ENCODE results near the gene SNX20. TPM values are rescaled to one million over a fixed set of nuclear protein-coding genes. Genes with fewer than 3 reads are reported as not detected.
A peak's percentile ranks its signal among the peaks of the same experiment; 100 is the strongest.

The SNX20 gene
- total and polyA plus RNA-seq, 8 donors = 1.3 to 17.6 (median 1.5) TPM

DNA sequence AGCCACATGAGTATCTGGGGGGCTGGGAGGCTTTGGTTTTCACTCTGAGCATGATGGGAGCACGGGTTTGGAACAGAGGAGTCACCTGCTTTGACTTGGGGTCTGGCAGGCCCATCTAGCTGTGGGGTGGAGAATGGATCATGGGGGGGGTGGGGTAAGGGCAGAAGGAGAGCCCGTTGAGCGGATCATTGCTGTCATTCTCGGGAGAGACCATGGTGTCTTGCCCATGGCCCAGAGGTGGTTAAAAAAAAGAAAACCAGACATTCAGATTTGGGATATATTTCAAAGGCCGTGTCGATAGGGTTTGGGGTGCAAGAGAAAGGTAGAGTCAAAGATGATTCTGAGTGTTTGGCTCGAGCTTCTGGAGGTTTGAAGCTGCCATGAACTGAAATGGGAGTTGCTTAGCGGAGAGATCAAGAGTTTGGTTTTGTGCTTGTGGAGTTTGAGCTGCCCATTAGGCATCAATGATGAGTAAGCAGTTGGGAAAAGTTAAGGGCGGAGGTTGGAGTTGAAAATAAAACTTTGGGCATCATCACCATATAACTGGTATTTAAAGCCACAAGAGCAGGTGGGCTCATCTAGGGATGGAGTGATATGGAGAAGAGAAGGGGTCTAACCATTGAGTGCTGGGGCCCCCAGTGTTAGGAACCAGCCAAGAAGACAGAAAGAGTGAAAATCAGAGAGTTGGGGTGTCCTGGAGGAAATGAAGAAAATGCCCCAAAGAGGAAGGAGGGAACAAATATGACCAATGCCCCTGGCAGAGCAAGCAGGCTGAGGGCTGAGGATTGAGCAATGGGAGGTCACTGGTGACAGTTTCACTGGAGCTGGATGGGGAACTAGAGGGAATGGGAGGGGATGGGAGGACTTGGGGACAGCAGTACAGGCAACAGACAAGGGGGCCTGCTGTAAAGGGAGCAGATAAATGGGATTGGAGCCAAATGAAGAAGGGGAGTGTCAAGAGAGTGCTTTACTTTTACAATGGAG lies 14.2 kb upstream of the SNX20 start:
- intact Hi-C loops (cut with DNase I) = no loop called here
- Histone ChIP-seq H3K27me3 (no peaks in the 10 kb centered on the region), H3K4me3 (peak overlapping the region in 1 of 2 donors; percentile 57), H3K27ac (peak overlapping the region; percentile 75 to 81), H3K36me3 (no peaks in the 10 kb centered on the region), H3K4me1 (peaks cover 27 to 73% of the 10 kb centered on the region in 2 donors), H3K9me3 (no peaks in the 10 kb centered on the region)
- DNase-seq (peak in 1 of 4 donors; percentile 78), ATAC-seq (peak; percentile 43)
- TF ChIP-seq CTCF (IDR thresholded peaks at IDR 0.05) = no peak

DNA sequence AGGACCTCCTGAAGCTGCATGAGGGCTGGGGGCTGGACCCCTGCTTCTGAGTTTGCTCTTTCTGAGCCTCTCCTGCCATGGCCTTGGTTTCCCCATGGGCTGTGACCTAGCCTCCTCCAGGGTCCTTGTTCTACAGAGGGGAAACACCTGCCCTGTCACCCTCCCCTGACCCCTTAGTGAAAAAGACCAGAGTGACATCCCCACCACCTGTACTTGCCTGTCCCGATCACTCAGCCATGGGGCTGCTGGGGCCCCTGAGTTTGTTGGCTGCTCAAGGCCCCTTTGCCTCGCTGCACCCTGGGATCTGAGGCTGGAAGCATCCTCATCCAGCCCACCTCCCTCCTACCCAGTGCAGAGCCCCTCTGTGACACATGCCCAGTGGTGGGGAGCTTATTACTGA lies 13.1 kb upstream of the SNX20 start:
- TF ChIP-seq CTCF (IDR thresholded peaks at IDR 0.05) = no peak
- H3K36me3 ChIP-seq = no peaks in the 10 kb centered on the region
- no peaks in the 10 kb centered on the region for H3K9me3 ChIP-seq
- H3K27ac ChIP-seq = peak overlapping the region in 1 of 2 donors; percentile 63
- H3K4me3 ChIP-seq = peak overlapping the region in 1 of 2 donors; percentile 57
- H3K4me1 ChIP-seq = peaks cover 27 to 62% of the 10 kb centered on the region in 2 donors
- intact Hi-C loops (cut with DNase I) = no loop called here
- DNase-seq = no peak
- H3K27me3 ChIP-seq = no peaks in the 10 kb centered on the region
- no peak for ATAC-seq

DNA sequence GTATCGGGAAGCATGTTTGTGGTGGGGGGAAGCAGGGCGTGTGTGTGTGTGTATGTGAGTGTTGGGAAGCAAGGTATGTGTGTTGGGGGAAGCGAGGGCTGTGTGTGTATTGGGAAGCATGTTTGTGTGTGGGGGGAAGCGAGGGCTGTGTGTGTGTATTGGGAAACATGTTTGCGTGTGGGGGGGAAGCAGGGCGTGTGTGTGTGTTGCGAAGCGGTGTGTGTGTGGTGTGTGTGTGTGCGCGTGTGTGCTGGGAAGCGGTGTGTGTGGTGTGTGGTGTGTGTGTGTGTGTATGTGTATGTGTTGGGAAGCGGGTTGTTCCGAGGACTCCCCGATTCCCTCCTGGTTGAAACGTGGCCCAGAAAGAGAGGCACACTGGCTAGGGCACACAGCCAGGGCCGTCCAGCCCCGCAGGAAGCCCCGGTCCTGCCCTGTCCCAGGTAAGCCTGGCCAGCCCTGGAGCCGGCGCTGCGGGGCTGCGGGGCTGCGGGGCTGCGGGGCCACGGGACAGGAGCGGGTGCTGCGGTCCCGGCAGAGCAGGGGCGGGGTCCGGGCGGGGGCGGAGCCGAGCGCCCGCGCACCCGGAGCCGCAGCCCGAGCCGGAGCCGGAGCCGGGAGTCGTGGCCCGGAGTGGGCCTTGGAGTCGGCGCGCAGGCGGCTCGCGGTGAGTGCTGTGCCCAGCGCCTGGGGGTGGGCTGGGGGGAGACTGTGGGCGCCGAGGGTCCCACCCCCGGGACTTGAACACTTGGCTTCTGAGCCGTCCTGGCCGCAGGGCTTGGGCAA lies 12.1 kb upstream of the SNX20 start, which contains the start of gene NOD2:
Gene NOD2 (plus strand): TSS at position 608 of the 783 bp plus-strand sequence. CDS start 5,890 bp downstream, outside the sequence.
- Histone ChIP-seq H3K4me3 (peak within 1 kb of the TSS; percentile 28 to 57), H3K9me3 (no peaks in the 10 kb centered on the region), H3K27me3 (no peaks in the 10 kb centered on the region), H3K27ac (peak within 1 kb of the TSS in 1 of 2 donors; percentile 63), H3K4me1 (peaks cover 23 to 56% of the 10 kb centered on the region in 2 donors), H3K36me3 (no peaks in the 10 kb centered on the region)
- intact Hi-C loops (cut with DNase I) = no loop called here
- ATAC-seq (peak; percentile 60), DNase-seq (peak in 3 of 4 donors; percentile 21 to 92 (median 52))
- TF ChIP-seq CTCF (IDR thresholded peaks at IDR 0.05) = no peak

DNA sequence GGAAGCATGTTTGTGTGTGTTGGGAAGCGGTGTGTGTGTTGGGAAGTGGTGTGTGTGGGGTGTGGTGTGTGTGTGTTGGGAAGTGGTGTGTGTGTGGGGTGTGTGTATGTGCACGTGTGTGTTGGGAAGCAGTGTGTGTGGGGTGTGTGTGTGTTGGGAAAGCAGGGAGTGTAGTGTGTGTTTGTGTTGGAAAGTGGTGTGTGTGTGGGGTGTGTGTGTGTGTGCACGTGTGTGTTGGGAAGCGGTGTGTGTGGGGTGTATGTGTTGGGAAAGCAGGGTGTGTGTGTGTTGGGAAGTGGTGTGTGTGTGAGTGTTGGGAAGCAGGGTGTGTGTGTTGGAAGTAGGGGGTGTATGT lies 11.5 kb upstream of the SNX20 start:
- Histone ChIP-seq H3K9me3 (no peaks in the 10 kb centered on the region), H3K36me3 (no peaks in the 10 kb centered on the region), H3K4me3 (no peak overlapping the region), H3K4me1 (peaks cover 17 to 55% of the 10 kb centered on the region in 2 donors), H3K27ac (no peak overlapping the region), H3K27me3 (no peaks in the 10 kb centered on the region)
- ATAC-seq = no peak
- intact Hi-C loops (cut with DNase I) = no loop called here
- DNase-seq = no peak
- TF ChIP-seq CTCF (IDR thresholded peaks at IDR 0.05) = no peak

DNA sequence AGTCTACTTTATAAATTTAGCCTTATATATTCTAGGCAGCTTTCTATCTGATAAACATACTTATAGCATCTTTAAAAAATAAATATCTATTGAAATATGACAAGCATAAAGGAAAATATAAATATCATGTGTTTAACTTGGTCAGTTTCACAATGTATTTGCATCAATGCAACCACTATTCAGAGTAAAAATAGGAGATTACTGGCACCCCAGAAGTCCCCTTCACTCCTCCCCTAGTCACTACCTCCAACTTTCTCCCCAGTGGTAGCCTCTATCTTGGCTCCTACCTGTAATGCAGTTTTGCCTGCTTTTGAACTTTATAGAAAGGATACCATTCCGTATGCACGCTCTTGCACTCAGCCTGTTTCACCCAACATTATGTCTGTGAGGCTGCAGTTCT lies 9.1 kb upstream of the SNX20 start:
- Histone ChIP-seq H3K27me3 (no peaks in the 10 kb centered on the region), H3K27ac (no peak overlapping the region), H3K36me3 (no peaks in the 10 kb centered on the region), H3K4me3 (no peak overlapping the region), H3K4me1 (peaks cover 0 to 49% of the 10 kb centered on the region in 2 donors), H3K9me3 (no peaks in the 10 kb centered on the region)
- intact Hi-C loops (cut with DNase I) = no loop called here
- TF ChIP-seq CTCF (IDR thresholded peaks at IDR 0.05) = no peak
- DNase-seq (no peak), ATAC-seq (no peak)

Measured in left lung (tissue), 10 donors.